Measurements from ENCODE around the gene PCNX1. TPM values are rescaled to one million over a fixed set of nuclear protein-coding genes. Genes with fewer than 3 reads are reported as not detected.

The PCNX1 gene
- polyA plus RNA-seq, 1 donor: 23.9 TPM

- no peak for DNase-seq (ENCODE audit: low read depth)
Observed at GRCh38 chr14:70888681-70889175, 18.5 kb upstream of the PCNX1 start.

GRCh38 chr14:70889555-70889954 lies 17.7 kb upstream of the PCNX1 start:
- DNase-seq (ENCODE audit: low read depth): no peak

GRCh38 chr14:70890826-70891659 lies 16.2 kb upstream of the PCNX1 start:
- no peak for DNase-seq (ENCODE audit: low read depth)

- DNase-seq (ENCODE audit: low read depth): no peak
Observed at GRCh38 chr14:70891737-70892136, 15.5 kb upstream of the PCNX1 start.

- DNase-seq (ENCODE audit: low read depth): no peak
Observed at GRCh38 chr14:70893062-70893845, 14.0 kb upstream of the PCNX1 start.

- DNase-seq (ENCODE audit: low read depth): no peak
Observed at GRCh38 chr14:70893858-70894291, 13.4 kb upstream of the PCNX1 start.

- DNase-seq (ENCODE audit: low read depth): no peak
Observed at GRCh38 chr14:70894868-70895267, 12.4 kb upstream of the PCNX1 start.

- DNase-seq (ENCODE audit: low read depth): no peak
Observed at GRCh38 chr14:70896317-70896716, 10.9 kb upstream of the PCNX1 start.

GRCh38 chr14:70896981-70897380 lies 10.3 kb upstream of the PCNX1 start:
- no peak for DNase-seq (ENCODE audit: low read depth)

- DNase-seq (ENCODE audit: low read depth): peak; percentile 54
Observed at GRCh38 chr14:70897464-70897863, 9.8 kb upstream of the PCNX1 start.

GRCh38 chr14:70898111-70898745 lies 9.0 kb upstream of the PCNX1 start:
- no peak for DNase-seq (ENCODE audit: low read depth)

GRCh38 chr14:70901269-70901668 lies 6.0 kb upstream of the PCNX1 start:
- DNase-seq (ENCODE audit: low read depth): no peak

- DNase-seq (ENCODE audit: low read depth): no peak
Observed at GRCh38 chr14:70902184-70902583, 5.1 kb upstream of the PCNX1 start.

- no peak for DNase-seq (ENCODE audit: low read depth)
Observed at GRCh38 chr14:70904373-70904772, 2.9 kb upstream of the PCNX1 start.

GRCh38 chr14:70905301-70905700 lies 2.0 kb upstream of the PCNX1 start:
- DNase-seq (ENCODE audit: low read depth): no peak

GRCh38 chr14:70906793-70907175 lies 475 bp upstream of the PCNX1 start:
- no peak for DNase-seq (ENCODE audit: low read depth)

GRCh38 chr14:70907996-70908934 lies 1.0 kb downstream of the PCNX1 start:
- no peak for DNase-seq (ENCODE audit: low read depth)

GRCh38 chr14:70908935-70909641 lies 1.8 kb downstream of the PCNX1 start:
- DNase-seq (ENCODE audit: low read depth): no peak

- no peak for DNase-seq (ENCODE audit: low read depth)
Observed at GRCh38 chr14:70909733-70910614, 2.7 kb downstream of the PCNX1 start.

Data from forelimb muscle (tissue), 1 donor.